Left hindlimb (tissue), 1 donor: ENCODE measurements around the gene RASGRF1.

Experiments used
- DNase-seq: peaks from one replicate; pipeline ENCODE4 v3.0.0-alpha.2; 2018

Gene RASGRF1

GRCh38 chr15:79065706-79066376 lies 24.7 kb downstream of the RASGRF1 start:
- DNase-seq = no peak

- no peak for DNase-seq
Observed at GRCh38 chr15:79065361-79065705, 25.2 kb downstream of the RASGRF1 start.

- no peak for DNase-seq
Observed at GRCh38 chr15:79064496-79064895, 26.1 kb downstream of the RASGRF1 start.

- DNase-seq = no peak
Observed at GRCh38 chr15:79060175-79060574, 30.4 kb downstream of the RASGRF1 start.

- no peak for DNase-seq
Observed at GRCh38 chr15:79059081-79059572, 31.5 kb downstream of the RASGRF1 start.

GRCh38 chr15:79058260-79058850 lies 32.2 kb downstream of the RASGRF1 start:
- DNase-seq = no peak

- DNase-seq = no peak
Observed at GRCh38 chr15:79057050-79057449, 33.5 kb downstream of the RASGRF1 start.

- DNase-seq = no peak
Observed at GRCh38 chr15:79054350-79054749, 36.2 kb downstream of the RASGRF1 start.

- DNase-seq = no peak
Observed at GRCh38 chr15:79053894-79054293, 36.7 kb downstream of the RASGRF1 start.

- DNase-seq = no peak
Observed at GRCh38 chr15:79051941-79052731, 38.4 kb downstream of the RASGRF1 start.

GRCh38 chr15:79051029-79051428 lies 39.6 kb downstream of the RASGRF1 start:
- DNase-seq = no peak

- DNase-seq = no peak
Observed at GRCh38 chr15:79050341-79050740, 40.2 kb downstream of the RASGRF1 start.

- no peak for DNase-seq
Observed at GRCh38 chr15:79049416-79049815, 41.2 kb downstream of the RASGRF1 start.

GRCh38 chr15:79047676-79048439 lies 42.7 kb downstream of the RASGRF1 start:
- DNase-seq = no peak

- DNase-seq = no peak
Observed at GRCh38 chr15:79046691-79047404, 43.7 kb downstream of the RASGRF1 start.

- DNase-seq = no peak
Observed at GRCh38 chr15:79045041-79045440, 45.5 kb downstream of the RASGRF1 start.

- DNase-seq = no peak
Observed at GRCh38 chr15:79042213-79042928, 48.2 kb downstream of the RASGRF1 start.

GRCh38 chr15:79041601-79042168 lies 48.9 kb downstream of the RASGRF1 start:
- DNase-seq = no peak

GRCh38 chr15:79037848-79038247 lies 52.7 kb downstream of the RASGRF1 start:
- no peak for DNase-seq

GRCh38 chr15:79036323-79036722 lies 54.3 kb downstream of the RASGRF1 start:
- DNase-seq = no peak

- DNase-seq = no peak
Observed at GRCh38 chr15:79035814-79036213, 54.8 kb downstream of the RASGRF1 start.
